ENCODE measurements around the gene ZBED2. TPM values are rescaled to one million over a fixed set of nuclear protein-coding genes. Genes with fewer than 3 reads are reported as not detected.

The ZBED2 gene
- total RNA-seq, 2 donors from 2014 or later, result 0.52 TPM; not detected in 1

- intact Hi-C loops (cut with DNase I), result no loop called here
Measured at GRCh38 chr3:111610189-111610588, 15.0 kb upstream of the ZBED2 start.

GRCh38 chr3:111609700-111610099 is 14.6 kb upstream of the ZBED2 start:
- H3K27ac ChIP-seq, result no peak overlapping the region
- no peak overlapping the region for H3K9ac ChIP-seq (ENCODE audit: low read depth in 2 of 2, low read length in 2 of 2)
- TF ChIP-seq, protein P1, sequence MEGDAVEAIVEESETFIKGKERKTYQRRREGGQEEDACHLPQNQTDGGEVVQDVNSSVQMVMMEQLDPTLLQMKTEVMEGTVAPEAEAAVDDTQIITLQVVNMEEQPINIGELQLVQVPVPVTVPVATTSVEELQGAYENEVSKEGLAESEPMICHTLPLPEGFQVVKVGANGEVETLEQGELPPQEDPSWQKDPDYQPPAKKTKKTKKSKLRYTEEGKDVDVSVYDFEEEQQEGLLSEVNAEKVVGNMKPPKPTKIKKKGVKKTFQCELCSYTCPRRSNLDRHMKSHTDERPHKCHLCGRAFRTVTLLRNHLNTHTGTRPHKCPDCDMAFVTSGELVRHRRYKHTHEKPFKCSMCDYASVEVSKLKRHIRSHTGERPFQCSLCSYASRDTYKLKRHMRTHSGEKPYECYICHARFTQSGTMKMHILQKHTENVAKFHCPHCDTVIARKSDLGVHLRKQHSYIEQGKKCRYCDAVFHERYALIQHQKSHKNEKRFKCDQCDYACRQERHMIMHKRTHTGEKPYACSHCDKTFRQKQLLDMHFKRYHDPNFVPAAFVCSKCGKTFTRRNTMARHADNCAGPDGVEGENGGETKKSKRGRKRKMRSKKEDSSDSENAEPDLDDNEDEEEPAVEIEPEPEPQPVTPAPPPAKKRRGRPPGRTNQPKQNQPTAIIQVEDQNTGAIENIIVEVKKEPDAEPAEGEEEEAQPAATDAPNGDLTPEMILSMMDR (IDR thresholded peaks at IDR 0.05), result no peak

More at GRCh38 chr3:111610189-111610588, 15.0 kb upstream of the ZBED2 start:
- Histone ChIP-seq H3K4me3 (no peak overlapping the region), H3K4me1 (no peaks in the 10 kb centered on the region), H3K27ac (no peak overlapping the region), H3K36me3 (no peaks in the 10 kb centered on the region), H3K27me3 (no peaks in the 10 kb centered on the region), H3K9me3 (no peaks in the 10 kb centered on the region), H3K9ac (ENCODE audit: low read depth in 2 of 2, low read length in 2 of 2) (no peak overlapping the region)
- TF ChIP-seq, protein P1 (IDR thresholded peaks at IDR 0.05), result no peak
- no peak for DNase-seq

GRCh38 chr3:111608383-111608782 is 13.2 kb upstream of the ZBED2 start:
- Histone ChIP-seq H3K27me3 (no peaks in the 10 kb centered on the region), H3K36me3 (no peaks in the 10 kb centered on the region), H3K9ac (ENCODE audit: low read depth in 2 of 2, low read length in 2 of 2) (no peak overlapping the region), H3K9me3 (no peaks in the 10 kb centered on the region), H3K27ac (no peak overlapping the region), H3K4me1 (no peaks in the 10 kb centered on the region), H3K4me3 (no peak overlapping the region)
- no peak for DNase-seq
- TF ChIP-seq, protein P1 (IDR thresholded peaks at IDR 0.05), result no peak
- intact Hi-C loops (cut with DNase I), result no loop called here

More at GRCh38 chr3:111609700-111610099, 14.6 kb upstream of the ZBED2 start:
- Histone ChIP-seq H3K4me3 (no peak overlapping the region), H3K36me3 (no peaks in the 10 kb centered on the region), H3K9me3 (no peaks in the 10 kb centered on the region), H3K4me1 (no peaks in the 10 kb centered on the region), H3K27me3 (no peaks in the 10 kb centered on the region)
- DNase-seq, result no peak
- intact Hi-C loops (cut with DNase I), result no loop called here

DNA sequence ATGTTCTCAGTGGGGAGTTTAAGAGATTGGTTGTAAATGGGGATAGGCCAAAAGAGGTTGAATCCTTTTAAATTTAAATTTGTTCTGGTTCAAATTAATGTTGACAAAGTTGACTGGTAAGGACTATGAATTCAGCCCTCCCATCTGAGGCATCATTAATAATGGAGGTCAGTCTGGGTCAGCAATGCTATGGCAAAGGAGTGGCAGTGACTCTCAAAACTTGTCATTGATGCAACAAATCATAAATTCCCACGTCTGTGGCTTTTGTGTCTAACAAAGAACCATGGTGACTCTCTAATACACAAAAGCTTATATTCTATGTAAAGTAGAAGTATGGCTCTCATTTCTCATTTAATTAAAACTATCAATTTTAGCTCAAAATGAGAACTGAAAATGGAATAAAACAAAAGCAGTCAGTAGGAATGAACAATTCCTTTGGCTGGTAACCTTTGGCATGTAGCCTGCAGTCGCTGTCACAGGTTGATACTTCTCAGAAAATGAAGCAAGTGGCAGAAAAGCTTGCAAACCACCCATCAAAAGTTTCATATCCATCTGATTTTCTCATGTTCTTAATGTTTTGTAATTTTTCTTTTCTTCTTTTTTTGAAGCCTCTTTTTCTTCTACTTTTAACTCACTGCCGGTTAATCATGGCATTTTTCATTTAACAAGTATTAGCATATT is 12.2 kb upstream of the ZBED2 start:
- Histone ChIP-seq H3K4me1 (no peaks in the 10 kb centered on the region), H3K4me3 (no peak overlapping the region), H3K9ac (ENCODE audit: low read depth in 2 of 2, low read length in 2 of 2) (no peak overlapping the region), H3K36me3 (no peaks in the 10 kb centered on the region), H3K9me3 (no peaks in the 10 kb centered on the region), H3K27ac (no peak overlapping the region), H3K27me3 (no peaks in the 10 kb centered on the region)
- intact Hi-C loops (cut with DNase I), result no loop called here
- TF ChIP-seq, protein P1 (IDR thresholded peaks at IDR 0.05), result no peak
- DNase-seq, result no peak

DNA sequence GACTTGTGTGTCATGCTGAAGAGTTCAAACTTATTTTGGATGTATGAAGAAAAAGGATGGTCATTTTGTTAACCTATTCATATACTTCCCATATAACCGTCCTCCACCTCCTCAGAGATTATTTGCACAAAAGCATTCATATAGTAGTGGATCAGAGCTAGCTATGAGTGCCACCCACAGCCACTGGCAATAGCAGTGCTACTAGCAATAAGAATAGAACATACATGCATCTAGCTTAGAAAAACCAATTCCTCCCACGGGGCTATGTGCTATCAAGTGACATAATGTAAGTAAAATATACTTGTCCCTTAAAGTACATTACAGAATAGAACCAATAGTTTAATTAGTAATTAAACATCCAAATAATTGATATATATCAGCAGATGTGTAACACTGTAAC is 10.3 kb upstream of the ZBED2 start:
- intact Hi-C loops (cut with DNase I), result no loop called here
- Histone ChIP-seq H3K27ac (no peak overlapping the region), H3K4me3 (no peak overlapping the region), H3K36me3 (no peaks in the 10 kb centered on the region), H3K9ac (ENCODE audit: low read depth in 2 of 2, low read length in 2 of 2) (no peak overlapping the region), H3K27me3 (no peaks in the 10 kb centered on the region), H3K4me1 (no peaks in the 10 kb centered on the region), H3K9me3 (no peaks in the 10 kb centered on the region)
- no peak for DNase-seq
- TF ChIP-seq, protein P1 (IDR thresholded peaks at IDR 0.05), result no peak
